Measurements from ENCODE around the gene GOLGA6A.
"Not testable (repeated sequence)": the region's sequence is repeated elsewhere in the genome, so short reads cannot be mapped to it uniquely, and the experiment has no call there.

The GOLGA6A gene

GRCh38 chr15:74062236-74062635 is 20.1 kb downstream of the GOLGA6A start:
- in situ Hi-C loops (cut with HindIII; ENCODE audit: low sequenced_read_pairs) = no loop called here

GRCh38 chr15:74060251-74060650 is 22.1 kb downstream of the GOLGA6A start:
- no peak for DNase-seq (ENCODE audit: low read depth)
- no peak overlapping the region for H3K4me3 ChIP-seq (ENCODE audit: low read depth, low read length)
- in situ Hi-C loops (cut with HindIII; ENCODE audit: low sequenced_read_pairs) = no loop called here
- TF ChIP-seq, protein P1, sequence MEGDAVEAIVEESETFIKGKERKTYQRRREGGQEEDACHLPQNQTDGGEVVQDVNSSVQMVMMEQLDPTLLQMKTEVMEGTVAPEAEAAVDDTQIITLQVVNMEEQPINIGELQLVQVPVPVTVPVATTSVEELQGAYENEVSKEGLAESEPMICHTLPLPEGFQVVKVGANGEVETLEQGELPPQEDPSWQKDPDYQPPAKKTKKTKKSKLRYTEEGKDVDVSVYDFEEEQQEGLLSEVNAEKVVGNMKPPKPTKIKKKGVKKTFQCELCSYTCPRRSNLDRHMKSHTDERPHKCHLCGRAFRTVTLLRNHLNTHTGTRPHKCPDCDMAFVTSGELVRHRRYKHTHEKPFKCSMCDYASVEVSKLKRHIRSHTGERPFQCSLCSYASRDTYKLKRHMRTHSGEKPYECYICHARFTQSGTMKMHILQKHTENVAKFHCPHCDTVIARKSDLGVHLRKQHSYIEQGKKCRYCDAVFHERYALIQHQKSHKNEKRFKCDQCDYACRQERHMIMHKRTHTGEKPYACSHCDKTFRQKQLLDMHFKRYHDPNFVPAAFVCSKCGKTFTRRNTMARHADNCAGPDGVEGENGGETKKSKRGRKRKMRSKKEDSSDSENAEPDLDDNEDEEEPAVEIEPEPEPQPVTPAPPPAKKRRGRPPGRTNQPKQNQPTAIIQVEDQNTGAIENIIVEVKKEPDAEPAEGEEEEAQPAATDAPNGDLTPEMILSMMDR (IDR thresholded peaks at IDR 0.05; ENCODE audit: low read depth, low read length, missing control alignments) = no peak

More at GRCh38 chr15:74062236-74062635, 20.1 kb downstream of the GOLGA6A start:
- TF ChIP-seq, protein P1 (IDR thresholded peaks at IDR 0.05; ENCODE audit: low read depth, low read length, missing control alignments) = no peak
- no peak for DNase-seq (ENCODE audit: low read depth)
- no peak overlapping the region for H3K4me3 ChIP-seq (ENCODE audit: low read depth, low read length)

GRCh38 chr15:74059050-74059833 is 23.1 kb downstream of the GOLGA6A start:
- DNase-seq (ENCODE audit: low read depth); H3K4me3 ChIP-seq (ENCODE audit: low read depth, low read length); in situ Hi-C loops (cut with HindIII; ENCODE audit: low sequenced_read_pairs): not testable (repeated sequence)

GRCh38 chr15:74056330-74056729 is 26.0 kb downstream of the GOLGA6A start:
- DNase-seq (ENCODE audit: low read depth); H3K4me3 ChIP-seq (ENCODE audit: low read depth, low read length); in situ Hi-C loops (cut with HindIII; ENCODE audit: low sequenced_read_pairs): not testable (repeated sequence)

DNA sequence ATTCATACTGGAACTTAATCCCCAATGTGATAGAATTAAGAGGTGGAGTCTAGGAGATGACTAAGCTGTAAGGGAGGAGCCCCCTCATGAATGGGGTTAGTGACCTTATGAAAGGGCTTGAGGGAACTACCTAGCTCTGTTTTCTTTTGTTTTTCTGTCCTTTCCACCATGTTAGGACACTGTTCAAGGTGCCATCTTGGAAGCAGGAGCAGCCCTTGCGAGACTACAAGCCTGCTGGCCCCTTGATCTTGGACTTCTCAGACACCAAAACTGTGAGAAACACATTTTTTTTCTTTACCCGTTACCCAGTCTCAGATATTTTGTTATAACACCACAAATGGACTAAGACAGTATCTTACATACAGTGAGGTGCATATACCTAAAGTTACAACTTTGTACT is 26.5 kb downstream of the GOLGA6A start:
- TF ChIP-seq, protein P1 (IDR thresholded peaks at IDR 0.05; ENCODE audit: low read depth, low read length, missing control alignments) = no peak

GRCh38 chr15:74053941-74054529 is 28.3 kb downstream of the GOLGA6A start:
- in situ Hi-C loops (cut with HindIII; ENCODE audit: low sequenced_read_pairs) = no loop called here
- TF ChIP-seq, protein P1 (IDR thresholded peaks at IDR 0.05; ENCODE audit: low read depth, low read length, missing control alignments) = peak; percentile 67
- DNase-seq (ENCODE audit: low read depth) = no peak
- H3K4me3 ChIP-seq (ENCODE audit: low read depth, low read length) = no peak overlapping the region

More for the DNA sequence above, 26.5 kb downstream of the GOLGA6A start:
- in situ Hi-C loops (cut with HindIII; ENCODE audit: low sequenced_read_pairs) = no loop called here
- DNase-seq (ENCODE audit: low read depth) = no peak
- H3K4me3 ChIP-seq (ENCODE audit: low read depth, low read length) = no peak overlapping the region

GRCh38 chr15:74053517-74053916 is 28.8 kb downstream of the GOLGA6A start:
- DNase-seq (ENCODE audit: low read depth) = no peak
- TF ChIP-seq, protein P1 (IDR thresholded peaks at IDR 0.05; ENCODE audit: low read depth, low read length, missing control alignments) = no peak
- no peak overlapping the region for H3K4me3 ChIP-seq (ENCODE audit: low read depth, low read length)
- in situ Hi-C loops (cut with HindIII; ENCODE audit: low sequenced_read_pairs) = no loop called here

- in situ Hi-C loops (cut with HindIII; ENCODE audit: low sequenced_read_pairs); H3K4me3 ChIP-seq (ENCODE audit: low read depth, low read length); DNase-seq (ENCODE audit: low read depth): not testable (repeated sequence)
These were observed 29.8 kb downstream of the GOLGA6A start for GRCh38 chr15:74052271-74053260.
